GM10248 (cell line): ENCODE data around the gene NFE2L2.

Experiments used
- CTCF ChIA-PET: fragments of 300-600 bp; sonication (Branson Sonifier 250); formaldehyde crosslinking; extraction: SDS; loops from one replicate; lab custom pipeline; 2021; ENCODE audit warnings: antibody characterized with exemption; lab: Yijun Ruan, JAX
- POLR2A ChIA-PET: fragments of 350-650 bp; sonication (Branson Sonifier 250); formaldehyde crosslinking; extraction: SDS; loops from one replicate; lab custom pipeline; 2020; ENCODE audit warnings: antibody characterized with exemption; lab: Yijun Ruan, JAX
- DNase-seq: peaks from one replicate; pipeline ENCODE4 v3.0.0; 2012; ENCODE audit errors: extremely low spot score
- CTCF ChIP-seq: IDR thresholded peaks from 2 replicates; pipeline ENCODE4 v1.5.1; 2012; ENCODE audit warnings: mild to moderate bottlenecking, low read depth; ENCODE audit errors: extremely low read depth, missing control alignments, control extremely low read depth

The NFE2L2 gene

GRCh38 chr2:177184606-177185005 is 79.9 kb downstream of the NFE2L2 start:
- TF ChIP-seq CTCF: no peak
- CTCF ChIA-PET: interaction anchor here (1.6 to 5.5 kb wide), 3 partner anchors 12 to 149 kb away, joined by 3 to 32 read pairs (median 9); no protein-coding TSS in a partner anchor

GRCh38 chr2:177183860-177184259 is 80.7 kb downstream of the NFE2L2 start:
- no peak for TF ChIP-seq CTCF
- DNase-seq: no peak
- ChIA-PET POLR2A (no interaction called here), CTCF (interaction anchor here (1.6 to 5.5 kb wide), 3 partner anchors 13 to 150 kb away, joined by 3 to 32 read pairs (median 9); no protein-coding TSS in a partner anchor)

More at GRCh38 chr2:177184606-177185005, 79.9 kb downstream of the NFE2L2 start:
- DNase-seq: no peak
- POLR2A ChIA-PET: no interaction called here
